Panc1 (cell line): ENCODE results near the gene CMYA5. TPM values are rescaled to one million over a fixed set of nuclear protein-coding genes. Genes with fewer than 3 reads are reported as not detected.

ENCODE experiments used
- ATAC-seq: fragments of 200-7000 bp; cut with Tn5 transposase; 2 replicates; pipeline ENCODE4 v1.9.1; 2020; ENCODE audit warnings: mild to moderate bottlenecking, moderate library complexity
- BruUV-seq: library from RNA; stranded (reverse); fragments of 400-500 nt; replicated peaks from 2 replicates; lab custom pipeline; 2021; lab: Mats Ljungman, UMichigan
- CTCF ChIA-PET: fragments of 300-600 bp; sonication (Branson Sonifier 250); formaldehyde crosslinking; loops from one replicate; lab custom pipeline; 2022; ENCODE audit warnings: antibody characterized with exemption; lab: Charles Lee
- POLR2A ChIA-PET: fragments of 300-600 bp; sonication (Branson Sonifier 250); formaldehyde crosslinking; loops from one replicate; lab custom pipeline; 2022; ENCODE audit warnings: antibody characterized with exemption; lab: Charles Lee
- DNase-seq: peaks from one replicate; pipeline ENCODE4 v3.0.0-alpha.2; 2010; ENCODE audit warnings: low read depth, low spot score
- H3K27ac ChIP-seq: 2 replicates; pipeline ENCODE4 v1.5.1; 2011; ENCODE audit warnings: mild to moderate bottlenecking, low read length, inconsistent platforms
- H3K27me3 ChIP-seq: fragments of 200-500 bp; sonication (Bioruptor generic); 2 replicates; pipeline ENCODE4 v1.6.0; 2014; ENCODE audit warnings: low read length, inconsistent platforms; ENCODE audit not compliant: control insufficient read depth, insufficient read depth
- H3K36me3 ChIP-seq: fragments of 200-500 bp; sonication (Bioruptor generic); 2 replicates; pipeline ENCODE4 v1.5.1; 2014; ENCODE audit warnings: inconsistent platforms, mild to moderate bottlenecking, low read length, moderate library complexity; ENCODE audit not compliant: control insufficient read depth, insufficient read depth
- H3K4me1 ChIP-seq: 2 replicates; pipeline ENCODE4 v1.5.1; 2011; ENCODE audit warnings: inconsistent platforms, mild to moderate bottlenecking, low read length, moderate library complexity; ENCODE audit not compliant: control insufficient read depth, insufficient read depth
- H3K4me3 ChIP-seq, 2 experiments: 2 replicates each; pipeline ENCODE4 v1.5.1; 2011 to 2012; ENCODE audit warnings: low read depth in 2 of 2, low read length in 2 of 2, mild to moderate bottlenecking in 2 of 2, inconsistent platforms in 1 of 2, moderate library complexity in 1 of 2
- H3K9me3 ChIP-seq: fragments of 200-500 bp; sonication (Bioruptor generic); 2 replicates; pipeline ENCODE4 v1.5.1; 2014; ENCODE audit warnings: low read depth, mild to moderate bottlenecking, inconsistent platforms, low read length, moderate library complexity; ENCODE audit not compliant: control insufficient read depth, insufficient read depth
- CTCF ChIP-seq: fragments of 450-650 bp; IDR thresholded peaks from 2 replicates; pipeline ENCODE4 v1.5.1; 2017; ENCODE audit warnings: mild to moderate bottlenecking
- POLR2AphosphoS5 ChIP-seq: IDR thresholded peaks from 2 replicates; pipeline ENCODE4 v1.6.1; 2012; ENCODE audit warnings: mild to moderate bottlenecking, low read depth, low read length, moderate library complexity
- REST ChIP-seq, 2 experiments: IDR thresholded peaks; 2 replicates each; pipeline ENCODE4 v1.6.1; 2011 to 2012; ENCODE audit warnings: low read depth in 2 of 2, control low read depth in 1 of 2, low read length in 1 of 2, mild to moderate bottlenecking in 1 of 2, moderate library complexity in 1 of 2; ENCODE audit not compliant: insufficient read depth in 1 of 2
- SIN3A ChIP-seq: IDR thresholded peaks from 2 replicates; pipeline ENCODE4 v1.6.1; 2012; ENCODE audit warnings: low read depth, mild to moderate bottlenecking, low read length, moderate library complexity, borderline replicate concordance; ENCODE audit not compliant: insufficient read depth
- TCF7L2 ChIP-seq: IDR thresholded peaks from 2 replicates; pipeline ENCODE4 v1.6.1; 2011; ENCODE audit warnings: mild to moderate bottlenecking, low read depth, low read length, inconsistent platforms
- in situ Hi-C: cut with HindIII; loops from 2 replicates; pipeline ENCODE4 v1.10.0; 2016; ENCODE audit warnings: low sequenced_read_pairs, low pct_unique_long_range_greater_than_20kb
- intact Hi-C: fragments of 100-400 bp; cut with micrococcal nuclease; formaldehyde crosslinking; loops from one replicate; pipeline ENCODE4 v1.10.0; 2022; ENCODE audit not compliant: unreplicated experiment
- total RNA-seq: library from RNA; stranded (reverse); gene quantifications from one replicate; pipeline ENCODE4 v1.2.1, GENCODE V29; 2021; ENCODE audit not compliant: unreplicated experiment

The CMYA5 gene
- total RNA-seq, 1 experiment from 2014 or later: 0.31 TPM

GRCh38 chr5:79798893-79799590 lies 109.4 kb downstream of the CMYA5 start:
- intact Hi-C loops (no loop called here), in situ Hi-C loops (no loop called here)
- no peak overlapping the region for H3K27ac ChIP-seq
- H3K9me3 ChIP-seq: no peaks in the 10 kb centered on the region
- ChIA-PET CTCF (no interaction called here), POLR2A (no interaction called here)
- H3K4me1 ChIP-seq: no peaks in the 10 kb centered on the region
- no peak overlapping the region for H3K4me3 ChIP-seq
- DNase-seq: no peak
- no peak for ATAC-seq
- no peaks in the 10 kb centered on the region for H3K36me3 ChIP-seq
- BruUV-seq: no TSS peak
- TF ChIP-seq REST (IDR thresholded peaks at IDR 0.05; ENCODE audit: insufficient read depth in 1 of 2, low read depth in 2 of 2, low read length in 1 of 2) (no peak), SIN3A (no peak)
- no peaks in the 10 kb centered on the region for H3K27me3 ChIP-seq

GRCh38 chr5:79800979-79801827 lies 111.6 kb downstream of the CMYA5 start:
- Histone ChIP-seq H3K9me3 (no peaks in the 10 kb centered on the region), H3K4me1 (no peaks in the 10 kb centered on the region), H3K36me3 (no peaks in the 10 kb centered on the region), H3K27ac (no peak overlapping the region), H3K27me3 (no peaks in the 10 kb centered on the region), H3K4me3 (0 out of 4 replicates have a peak overlapping the region, but pooled peaks of 1 of the 2 experiments have one; percentile 6)
- in situ Hi-C loops: no loop called here
- BruUV-seq: no TSS peak
- TF ChIP-seq TCF7L2 (no peak), REST (IDR thresholded peaks at IDR 0.05; ENCODE audit: insufficient read depth in 1 of 2, low read depth in 2 of 2, low read length in 1 of 2) (no peak), POLR2AphosphoS5 (no peak), CTCF (no peak), SIN3A (no peak)
- CTCF ChIA-PET: interaction anchor here (0.5 kb wide), 1 partner anchor 80 kb away, joined by 3 read pairs; no protein-coding TSS in a partner anchor
- intact Hi-C loops: no loop called here
- DNase-seq (no peak), ATAC-seq (no peak)
- POLR2A ChIA-PET: interaction anchor here (0.6 kb wide), 1 partner anchor 608 kb away, joined by 3 read pairs; no protein-coding TSS in a partner anchor
